Ammon's horn (tissue), 1 donor: ENCODE results near the gene DNAJC15.
"Not testable (repeated sequence)": the region's sequence is repeated elsewhere in the genome, so short reads cannot be mapped to it uniquely, and the experiment has no call there.

ENCODE experiments used
- DNase-seq: peaks from one replicate; pipeline ENCODE4 v3.0.0-alpha.2; 2016; ENCODE audit warnings: low spot score

DNAJC15 gene

GRCh38 chr13:43023289-43023963, at the start of gene DNAJC15:
Gene DNAJC15, plus strand, starts transcription at chr13:43023586. Its CDS starts 41 bp downstream, at chr13:43023627.
- DNase-seq: peak; percentile 84

- DNase-seq: no peak
Observed at GRCh38 chr13:42976066-42976465, 47.3 kb upstream of the DNAJC15 start.

DNA sequence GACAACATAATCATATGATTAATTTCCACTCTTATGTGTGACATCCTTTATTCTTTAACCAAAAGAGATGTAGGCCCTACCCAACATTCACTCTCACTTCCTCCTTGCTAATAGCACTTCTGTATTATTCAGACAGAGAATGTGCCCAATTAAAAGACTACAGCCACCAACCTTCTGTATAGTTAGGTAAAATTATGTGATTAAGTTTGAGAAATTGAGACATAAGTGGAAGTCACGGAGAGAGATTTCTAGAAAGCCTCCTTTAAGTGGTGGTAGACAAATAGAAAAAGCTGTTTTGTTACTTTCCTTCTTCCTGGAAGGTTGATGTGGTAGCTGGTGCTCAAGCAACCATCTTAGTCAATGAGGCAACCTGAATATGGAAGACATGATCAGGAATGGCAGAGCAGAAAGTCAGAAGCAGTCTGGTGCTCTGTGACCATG, 46.1 kb upstream of the DNAJC15 start:
- no peak for DNase-seq

GRCh38 chr13:42981317-42981716, 42.1 kb upstream of the DNAJC15 start:
- no peak for DNase-seq

- no peak for DNase-seq
Observed at GRCh38 chr13:42981853-42982252, 41.5 kb upstream of the DNAJC15 start.

- no peak for DNase-seq
Observed at GRCh38 chr13:42984026-42984425, 39.4 kb upstream of the DNAJC15 start.

- no peak for DNase-seq
Observed at GRCh38 chr13:42984691-42985090, 38.7 kb upstream of the DNAJC15 start.

GRCh38 chr13:42985312-42986175, 37.8 kb upstream of the DNAJC15 start:
- DNase-seq: no peak

DNA sequence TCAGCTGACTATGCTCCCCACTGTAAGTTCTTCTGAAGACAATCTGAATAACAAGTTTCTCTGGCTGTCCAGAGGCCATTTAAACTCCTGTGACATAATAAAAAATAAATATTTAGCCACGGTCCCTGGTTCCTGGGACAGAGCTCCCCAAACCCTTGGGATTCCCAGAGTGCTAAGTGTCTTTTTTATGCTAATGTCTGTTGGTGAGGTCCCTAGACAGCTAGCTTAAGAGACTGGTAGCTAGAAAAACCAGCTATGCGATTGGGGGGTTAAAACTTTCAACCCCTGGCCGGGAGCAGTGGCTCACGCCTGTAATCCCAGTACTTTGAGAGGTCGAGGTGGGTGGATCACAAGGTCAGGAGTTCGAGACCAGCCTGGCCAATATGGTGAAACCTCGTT, 37.2 kb upstream of the DNAJC15 start:
- DNase-seq: no peak

DNA sequence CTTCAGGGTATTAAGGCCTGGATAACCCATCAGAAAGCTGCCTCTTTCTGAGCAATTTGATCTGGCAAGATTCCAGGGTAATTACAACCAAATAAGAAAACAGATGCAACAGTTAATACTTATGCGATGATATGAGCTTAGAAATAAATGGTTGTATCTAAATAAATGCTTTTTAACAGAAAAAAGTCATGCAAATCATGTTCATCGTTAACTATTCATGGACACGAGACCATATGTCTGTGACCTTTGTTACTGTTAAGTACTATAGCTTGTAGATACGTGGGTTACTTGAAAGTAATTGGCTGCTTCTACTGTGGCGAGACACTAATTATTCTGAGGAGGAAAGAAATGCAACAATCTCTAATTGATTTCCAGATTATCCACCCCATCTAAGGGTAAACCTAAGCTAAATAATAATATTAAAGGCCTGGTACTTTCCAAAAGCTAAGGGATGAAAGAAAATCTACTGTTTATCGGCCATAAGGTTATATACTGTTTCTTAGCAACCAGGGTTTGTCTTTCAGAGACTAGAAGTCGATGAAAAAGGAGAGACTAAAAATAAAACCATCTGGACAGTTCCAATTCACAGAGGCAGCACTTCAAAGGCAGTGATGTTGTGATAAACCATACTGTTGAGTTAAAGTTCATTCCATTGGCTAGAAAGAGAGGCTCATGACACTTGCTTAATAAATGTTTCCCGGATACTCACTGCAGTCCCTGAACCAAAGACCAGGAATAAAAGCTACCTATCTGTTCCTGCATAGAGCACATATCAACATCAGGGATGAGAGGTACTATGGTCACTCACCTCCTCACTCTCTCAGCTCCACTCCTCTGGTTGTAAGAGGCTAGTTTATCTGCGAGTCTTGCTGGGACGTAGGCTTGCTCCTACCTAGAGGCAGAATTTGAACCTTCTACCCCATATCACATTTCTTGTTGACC, 32.8 kb upstream of the DNAJC15 start:
- DNase-seq: no peak

- not testable (repeated sequence) for DNase-seq
Observed at GRCh38 chr13:42991233-42991897, 32.0 kb upstream of the DNAJC15 start.

DNA sequence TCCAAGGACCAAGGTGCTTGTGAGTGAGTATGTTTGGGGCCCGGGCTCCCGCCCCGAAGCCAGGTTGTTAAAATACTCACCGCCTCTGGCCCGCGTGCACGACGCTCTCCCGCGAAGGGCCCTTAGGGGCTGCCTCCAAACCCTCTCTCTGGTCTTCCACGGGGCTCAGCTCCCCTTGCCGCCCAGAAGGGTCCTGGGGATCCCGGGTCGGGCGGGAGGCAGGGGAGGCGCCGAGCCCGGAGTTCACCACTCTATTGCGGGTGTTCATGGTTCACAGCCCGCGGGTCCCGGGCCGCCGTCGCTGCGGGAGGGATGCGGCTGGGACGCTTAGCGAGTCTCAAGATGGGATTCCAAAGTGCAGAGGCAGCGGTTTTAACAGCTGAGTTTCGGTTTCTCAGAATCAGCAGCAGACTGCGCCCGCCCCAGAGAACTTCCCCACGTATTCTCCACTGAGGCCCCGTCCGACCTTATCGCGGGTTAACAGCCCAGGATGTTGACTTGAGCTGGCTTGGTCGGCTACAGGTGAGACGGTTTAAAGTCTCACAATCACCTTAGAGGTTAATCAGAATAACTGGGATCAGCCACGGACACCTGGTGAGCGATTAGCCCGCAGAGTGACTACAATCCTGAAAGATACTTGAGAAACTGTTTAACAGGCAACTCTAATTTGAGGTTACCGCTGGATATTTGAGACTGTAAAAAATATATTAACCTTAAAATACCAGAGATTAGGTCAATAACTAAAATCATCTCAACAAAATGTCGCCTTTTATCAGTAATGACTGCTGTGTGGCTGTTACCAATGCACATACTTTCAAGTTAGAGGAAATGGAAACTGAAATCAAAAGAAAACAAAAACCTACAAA, 31.3 kb upstream of the DNAJC15 start, which contains the start of gene EPSTI1:
EPSTI1 (minus strand) TSS at position 344 of the 866 bp plus-strand sequence; CDS start at position 268, 76 bp downstream.
- DNase-seq: peak; percentile 59

GRCh38 chr13:42992764-42993122, 30.6 kb upstream of the DNAJC15 start:
- no peak for DNase-seq

DNA sequence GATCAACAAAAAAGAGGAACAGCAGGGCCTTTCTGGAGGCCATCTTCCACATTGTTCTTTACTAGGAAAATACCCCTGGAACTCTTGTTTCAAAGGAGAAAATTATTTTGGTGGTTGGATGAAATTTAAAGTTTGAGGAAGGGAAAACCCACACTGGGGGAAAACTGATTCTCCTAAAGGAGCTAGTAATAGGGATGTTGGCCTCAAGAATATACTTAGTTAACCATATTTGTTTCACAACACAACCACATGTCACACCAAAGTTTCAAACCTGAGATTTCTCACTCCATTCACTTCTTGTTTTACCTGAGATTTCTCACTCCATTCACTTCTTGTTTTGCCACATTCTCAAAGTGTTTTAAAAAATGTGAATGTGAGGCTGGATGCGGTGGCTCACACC, 28.5 kb upstream of the DNAJC15 start:
- no peak for DNase-seq

DNA sequence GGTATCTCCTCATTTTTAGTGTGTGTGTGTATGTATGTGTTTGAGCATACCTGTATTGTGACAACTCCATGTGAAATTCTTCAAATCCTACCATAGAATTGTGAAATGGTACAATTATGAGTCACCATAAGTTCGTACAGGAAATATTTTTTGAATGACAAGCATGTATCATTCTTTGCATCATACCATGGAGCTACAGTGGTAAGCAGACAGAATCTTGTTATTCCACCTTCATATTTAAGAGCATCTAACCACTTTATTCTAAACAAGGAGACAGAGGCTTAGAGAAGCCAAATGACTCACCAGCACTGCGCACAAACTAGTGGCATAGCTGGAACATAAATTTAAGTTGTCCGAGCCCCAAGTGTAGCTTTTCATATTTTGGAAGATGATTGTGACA, 26.8 kb upstream of the DNAJC15 start:
- no peak for DNase-seq

- no peak for DNase-seq
Observed at GRCh38 chr13:42997381-42997780, 26.0 kb upstream of the DNAJC15 start.

DNA sequence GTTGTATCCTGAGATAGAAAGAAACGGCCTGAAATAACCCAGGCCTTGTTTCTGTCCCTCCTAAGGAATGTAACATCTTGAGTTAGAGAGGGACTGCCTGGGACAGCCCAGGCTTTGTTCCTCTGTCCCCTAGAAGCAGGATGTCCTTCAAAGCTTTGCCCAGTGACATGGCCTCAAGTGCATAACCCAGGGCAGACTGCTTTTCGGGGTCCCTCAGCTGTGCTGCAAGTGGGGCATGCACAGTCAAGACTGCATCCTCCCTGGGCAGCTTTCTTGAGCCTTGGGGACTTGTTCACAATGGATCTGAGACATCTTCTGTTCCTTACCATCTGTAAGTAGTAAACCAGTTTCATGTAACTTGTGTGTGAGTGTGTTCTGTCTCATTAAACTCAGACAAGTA, 23.9 kb upstream of the DNAJC15 start:
- no peak for DNase-seq

DNA sequence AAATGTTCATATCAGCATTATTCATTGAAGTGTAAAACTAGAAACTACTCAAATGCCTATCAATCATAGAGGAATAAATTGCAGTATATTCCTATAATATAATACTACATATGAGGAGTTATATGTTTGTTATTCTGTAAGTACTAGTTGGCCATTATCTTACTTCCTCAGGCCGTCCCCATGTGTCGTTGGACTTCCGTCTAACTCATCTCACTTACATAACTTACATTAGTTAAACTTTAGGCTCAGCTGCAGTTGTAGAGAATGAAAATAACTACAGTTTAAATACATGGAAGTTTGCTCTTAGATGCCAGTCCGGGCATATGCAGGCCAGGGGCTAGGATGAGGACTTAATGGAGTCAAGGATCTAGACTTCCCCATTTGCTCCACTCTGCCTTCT, 22.7 kb upstream of the DNAJC15 start:
- no peak for DNase-seq

DNA sequence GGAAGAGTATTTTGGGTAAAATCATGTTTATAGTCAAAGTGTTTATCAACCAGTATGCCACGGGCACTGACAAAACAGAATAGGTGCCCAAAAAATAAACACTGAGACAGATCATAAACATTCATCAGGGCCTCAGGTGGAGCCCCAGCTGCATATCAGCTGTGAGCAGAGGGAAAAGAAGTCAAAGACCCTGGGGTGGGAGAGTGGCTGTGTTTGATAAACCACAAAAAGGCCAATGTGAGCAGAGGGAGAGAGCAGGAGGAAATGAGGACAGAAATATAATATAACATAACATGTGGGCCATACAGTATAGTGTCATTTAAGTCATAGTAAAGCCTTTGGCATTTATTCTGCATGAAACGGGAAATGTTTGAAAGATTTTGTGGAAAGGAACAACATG, 21.4 kb upstream of the DNAJC15 start:
- DNase-seq: no peak

DNA sequence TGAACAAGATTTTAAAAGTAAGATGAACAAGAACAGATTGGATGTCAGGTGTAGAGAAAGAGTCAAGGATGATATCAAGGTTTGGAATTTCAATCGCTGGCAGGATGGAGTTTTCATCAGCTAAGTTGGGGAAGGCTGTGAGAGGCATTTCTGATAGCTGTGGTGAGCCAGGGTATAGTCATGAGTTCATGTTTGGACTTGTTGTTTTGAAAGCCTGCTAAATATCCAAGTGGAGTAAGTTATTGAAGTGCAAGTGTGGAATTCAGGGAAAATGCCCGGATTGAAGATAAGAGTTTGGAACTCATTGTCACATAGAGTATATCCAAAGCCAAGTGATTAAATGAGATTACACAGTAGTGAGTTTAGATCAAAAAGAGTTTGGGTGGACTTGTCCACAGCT, 20.4 kb upstream of the DNAJC15 start:
- DNase-seq: no peak

DNA sequence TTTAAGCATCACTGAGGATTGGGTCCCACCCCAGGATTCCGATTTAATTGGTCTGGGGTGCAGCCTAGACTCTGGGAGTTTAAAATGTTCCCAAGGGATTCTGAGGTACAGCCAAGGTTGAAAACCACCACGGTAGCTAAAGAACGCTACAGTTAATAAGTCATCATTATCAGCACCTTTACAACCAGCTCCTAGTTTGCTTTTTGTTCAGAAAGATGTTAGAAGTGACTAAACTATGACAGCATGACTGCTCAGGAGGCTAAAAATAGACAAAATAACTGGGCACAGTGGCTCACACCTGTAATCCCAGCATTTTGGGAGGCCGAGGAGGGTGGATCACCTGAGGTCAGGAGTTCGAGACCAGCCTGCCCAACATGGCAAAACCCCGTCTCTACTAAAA, 19.7 kb upstream of the DNAJC15 start:
- no peak for DNase-seq
